Measurements from ENCODE around the gene ADGRF1. TPM values are rescaled to one million over a fixed set of nuclear protein-coding genes. Genes with fewer than 3 reads are reported as not detected.

ADGRF1 gene
- polyA plus RNA-seq, 2 of the 4 experiments (the other 2 are of a cell fraction), result 0.01 TPM; not detected in 1

- 13% methylated on average over 1 of the region's 1 CpG for WGBS (ENCODE audit: missing lambda C conversion rate)
- no peak overlapping the region for H3K4me2 ChIP-seq
- ATAC-seq, result no peak
- POLR2A ChIA-PET, result no interaction called here
- H3K27ac ChIP-seq, result no peak overlapping the region
- no peak for FAIRE-seq
- no peaks in the 10 kb centered on the region for H3K4me1 ChIP-seq
- H3K4me3 ChIP-seq, result no peak overlapping the region
- H3K9me3 ChIP-seq, result no peaks in the 10 kb centered on the region
- DNase-seq (ENCODE audit: low read depth in 1 of 2, low spot score in 1 of 2), result no peak
- TF ChIP-seq MYC (IDR thresholded peaks at IDR 0.05; ENCODE audit: borderline replicate concordance, low read length) (no peak), CHD4 (IDR thresholded peaks at IDR 0.05; ENCODE audit: borderline replicate concordance) (no peak), NPAS2 (CRISPR knock-in tag; IDR thresholded peaks at IDR 0.05; ENCODE audit: borderline replicate concordance) (no peak), EHF (CRISPR knock-in tag; IDR thresholded peaks at IDR 0.05) (no peak), ZSCAN20 (CRISPR knock-in tag; IDR thresholded peaks at IDR 0.05) (no peak)
- CTCF ChIA-PET, result interaction anchor here (1.2 to 1.9 kb wide), 2 partner anchors 18 to 61 kb away, joined by 3 to 4 read pairs; no protein-coding TSS in a partner anchor
Measured at GRCh38 chr6:46972531-46972930, 69.6 kb downstream of the ADGRF1 start.

- no peak for TF ChIP-seq POLR2A (IDR thresholded peaks at IDR 0.05; ENCODE audit: low read length)
- TF ChIP-seq RARB (CRISPR knock-in tag; IDR thresholded peaks at IDR 0.05), result no peak
- TF ChIP-seq POLR2AphosphoS2 (conservative IDR thresholded peaks at IDR 0.05; ENCODE audit: low read length), result no peak
- TF ChIP-seq SREBF2 (IDR thresholded peaks at IDR 0.05), result no peak
- TF ChIP-seq TP53 (CRISPR knock-in tag; IDR thresholded peaks at IDR 0.05), result no peak
- TF ChIP-seq ZC3H11A (IDR thresholded peaks at IDR 0.05), result no peak
- no peak for TF ChIP-seq ATOH8 (CRISPR knock-in tag; IDR thresholded peaks at IDR 0.05; ENCODE audit: low read depth)
- no peak for TF ChIP-seq HDAC2 (IDR thresholded peaks at IDR 0.05)
- TF ChIP-seq BCL3 (IDR thresholded peaks at IDR 0.05), result no peak
- TF ChIP-seq CBX8 (IDR thresholded peaks at IDR 0.05), result no peak
- TF ChIP-seq CEBPB (IDR thresholded peaks at IDR 0.05), result no peak
- TF ChIP-seq PBX3 (IDR thresholded peaks at IDR 0.05), result no peak
- TF ChIP-seq ZNF302 (CRISPR knock-in tag; IDR thresholded peaks at IDR 0.05), result no peak
- no peak for DNase-seq (ENCODE audit: low read depth in 1 of 2, low spot score in 1 of 2)
- Histone ChIP-seq H3K4me3 (no peak overlapping the region), H3K9me3 (no peaks in the 10 kb centered on the region), H3K4me1 (no peaks in the 10 kb centered on the region), H3K4me2 (no peak overlapping the region), H3K27ac (no peak overlapping the region)
- ChIA-PET CTCF (no interaction called here), POLR2A (no interaction called here)
- no peak for ATAC-seq
- no peak for FAIRE-seq
- 26% methylated on average over 1 of the region's 1 CpG for WGBS (ENCODE audit: missing lambda C conversion rate)
Measured at GRCh38 chr6:46969206-46969605, 72.9 kb downstream of the ADGRF1 start.

GRCh38 chr6:46967826-46968349, 74.2 kb downstream of the ADGRF1 start:
- FAIRE-seq (no peak), DNase-seq (ENCODE audit: low read depth in 1 of 2, low spot score in 1 of 2) (no peak), ATAC-seq (no peak)
- Histone ChIP-seq H3K4me1 (no peaks in the 10 kb centered on the region), H3K27ac (no peak overlapping the region), H3K4me2 (no peak overlapping the region), H3K9me3 (no peaks in the 10 kb centered on the region), H3K4me3 (no peak overlapping the region)
- ChIA-PET CTCF (no interaction called here), POLR2A (no interaction called here)
- TF ChIP-seq CBX2 (IDR thresholded peaks at IDR 0.05; ENCODE audit: borderline replicate concordance, low read depth), result no peak
- TF ChIP-seq EHMT2 (IDR thresholded peaks at IDR 0.05; ENCODE audit: low read depth), result no peak

All from A549 (cell line).